ENCODE data around the gene PELI2. TPM values are rescaled to one million over a fixed set of nuclear protein-coding genes. Genes with fewer than 3 reads are reported as not detected.

The PELI2 gene
- total and polyA plus RNA-seq, 3 donors from 2014 or later: 14.5 to 32.5 (median 27.6) TPM

DNA sequence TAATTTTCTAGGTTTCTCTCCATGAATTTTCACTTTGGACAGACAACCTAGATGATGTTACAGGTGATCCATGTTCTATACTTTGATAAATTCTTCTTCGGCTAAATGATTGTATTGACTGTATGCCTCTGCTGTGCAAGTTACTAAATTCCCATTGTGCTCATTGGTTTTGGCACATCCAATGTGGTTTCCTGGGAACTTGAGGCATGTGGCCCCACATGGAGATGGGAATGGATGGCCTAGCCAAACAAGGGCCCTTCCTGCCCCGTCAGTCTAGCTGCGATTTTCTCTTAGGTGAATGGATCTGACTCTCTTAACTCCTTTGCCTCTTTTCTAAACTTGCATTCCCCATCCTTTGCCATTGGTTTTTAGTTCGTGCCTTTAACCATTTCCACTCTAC, 186.2 kb downstream of the PELI2 start:
- Histone ChIP-seq H3K27me3 (no peaks in the 10 kb centered on the region), H3K9me3 (no peaks in the 10 kb centered on the region), H3K36me3 (ENCODE audit: low read depth, missing control alignments) (no peaks in the 10 kb centered on the region), H3K4me1 (peaks cover under 1% of the 10 kb centered on the region), H3K27ac (no peak overlapping the region), H3K4me3 (no peak overlapping the region)
- intact Hi-C loops (cut with DNase I; ENCODE audit: low total_unique reads): no loop called here
- TF ChIP-seq, protein P1, sequence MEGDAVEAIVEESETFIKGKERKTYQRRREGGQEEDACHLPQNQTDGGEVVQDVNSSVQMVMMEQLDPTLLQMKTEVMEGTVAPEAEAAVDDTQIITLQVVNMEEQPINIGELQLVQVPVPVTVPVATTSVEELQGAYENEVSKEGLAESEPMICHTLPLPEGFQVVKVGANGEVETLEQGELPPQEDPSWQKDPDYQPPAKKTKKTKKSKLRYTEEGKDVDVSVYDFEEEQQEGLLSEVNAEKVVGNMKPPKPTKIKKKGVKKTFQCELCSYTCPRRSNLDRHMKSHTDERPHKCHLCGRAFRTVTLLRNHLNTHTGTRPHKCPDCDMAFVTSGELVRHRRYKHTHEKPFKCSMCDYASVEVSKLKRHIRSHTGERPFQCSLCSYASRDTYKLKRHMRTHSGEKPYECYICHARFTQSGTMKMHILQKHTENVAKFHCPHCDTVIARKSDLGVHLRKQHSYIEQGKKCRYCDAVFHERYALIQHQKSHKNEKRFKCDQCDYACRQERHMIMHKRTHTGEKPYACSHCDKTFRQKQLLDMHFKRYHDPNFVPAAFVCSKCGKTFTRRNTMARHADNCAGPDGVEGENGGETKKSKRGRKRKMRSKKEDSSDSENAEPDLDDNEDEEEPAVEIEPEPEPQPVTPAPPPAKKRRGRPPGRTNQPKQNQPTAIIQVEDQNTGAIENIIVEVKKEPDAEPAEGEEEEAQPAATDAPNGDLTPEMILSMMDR (IDR thresholded peaks at IDR 0.05): no peak
- TF ChIP-seq POLR2A (IDR thresholded peaks at IDR 0.05): no peak
- DNase-seq: no peak
- 97 to 100% methylated on average over 4 of the region's 4 CpGs for WGBS, 2 donors

DNA sequence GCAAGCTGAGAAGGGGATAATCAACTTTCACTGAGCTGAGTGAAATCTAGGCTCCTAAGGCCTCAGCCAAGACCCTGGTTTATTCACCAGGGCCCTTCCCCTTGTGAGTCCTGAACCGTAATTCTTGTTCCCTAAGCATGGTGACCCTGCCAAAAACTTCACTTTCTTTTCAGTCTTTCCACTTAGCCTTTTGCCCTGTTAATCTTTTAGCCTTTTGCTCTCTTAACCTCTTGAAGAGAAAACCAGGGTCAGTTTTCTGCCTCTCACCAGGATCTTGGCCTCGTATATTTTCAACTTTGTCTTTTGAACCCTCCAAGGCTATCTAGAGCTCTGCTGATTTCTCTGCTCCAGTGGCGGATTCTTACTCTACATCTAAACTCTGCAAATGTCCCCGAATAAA, 191.0 kb downstream of the PELI2 start:
- Histone ChIP-seq H3K27me3 (no peaks in the 10 kb centered on the region), H3K27ac (no peak overlapping the region), H3K9me3 (no peaks in the 10 kb centered on the region), H3K4me3 (no peak overlapping the region), H3K36me3 (ENCODE audit: low read depth, missing control alignments) (no peaks in the 10 kb centered on the region), H3K4me1 (peaks cover 19% of the 10 kb centered on the region)
- intact Hi-C loops (cut with DNase I; ENCODE audit: low total_unique reads): no loop called here
- TF ChIP-seq, protein P1 (IDR thresholded peaks at IDR 0.05): no peak
- TF ChIP-seq POLR2A (IDR thresholded peaks at IDR 0.05): no peak
- 64 to 68% methylated on average over 4 of the region's 4 CpGs for WGBS, 2 donors
- DNase-seq: no peak

DNA sequence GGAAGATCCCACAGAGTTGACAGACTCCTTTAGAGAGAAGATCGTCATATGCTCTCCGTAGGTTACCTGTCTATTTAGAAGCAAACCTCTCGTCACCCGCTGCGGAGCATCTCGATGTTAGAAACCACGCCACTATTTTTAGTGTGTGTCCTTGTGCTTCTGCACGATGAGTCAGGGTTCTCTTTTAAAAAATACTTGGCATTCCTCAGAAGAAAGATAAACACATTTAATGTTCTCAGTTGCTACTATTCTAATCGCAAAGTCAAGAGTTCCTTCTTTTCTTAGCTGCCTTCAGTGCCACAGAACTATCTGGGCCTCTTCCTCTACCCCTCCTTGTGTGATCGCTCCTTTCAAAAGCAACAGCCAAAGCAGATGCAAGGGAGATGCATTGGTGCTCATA, 192.4 kb downstream of the PELI2 start:
- no peak for TF ChIP-seq POLR2A (IDR thresholded peaks at IDR 0.05)
- TF ChIP-seq, protein P1 (IDR thresholded peaks at IDR 0.05): no peak
- H3K9me3 ChIP-seq: no peaks in the 10 kb centered on the region
- intact Hi-C loops (cut with DNase I; ENCODE audit: low total_unique reads): no loop called here
- H3K36me3 ChIP-seq (ENCODE audit: low read depth, missing control alignments): no peaks in the 10 kb centered on the region
- H3K4me3 ChIP-seq: no peak overlapping the region
- DNase-seq: peak; percentile 23
- peaks cover 19% of the 10 kb centered on the region for H3K4me1 ChIP-seq
- WGBS, 2 donors: 30 to 40% methylated on average over 10 of the region's 10 CpGs
- peak overlapping the region in 1 of 2 donors; percentile 29 for H3K27ac ChIP-seq
- H3K27me3 ChIP-seq: no peaks in the 10 kb centered on the region

DNA sequence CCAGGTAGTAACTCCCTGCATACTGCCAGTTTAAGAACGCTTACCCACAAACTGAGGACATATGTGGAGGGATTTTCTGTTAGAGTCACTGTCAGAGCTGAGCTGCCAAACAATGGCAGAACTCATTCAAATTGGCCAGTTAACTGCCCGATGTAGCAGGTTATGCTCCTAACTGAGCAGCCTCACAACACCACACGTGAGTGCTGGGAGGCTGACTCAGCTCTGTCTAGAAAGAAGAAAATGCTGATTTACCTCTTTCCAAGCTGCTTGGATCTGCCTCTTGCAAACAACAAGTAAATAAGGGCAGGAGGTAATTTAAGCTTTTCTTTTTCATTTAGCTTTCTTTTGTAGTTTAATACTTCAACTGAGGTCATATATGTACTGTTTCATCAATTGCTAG, 195.6 kb downstream of the PELI2 start:
- H3K27ac ChIP-seq: no peak overlapping the region
- H3K36me3 ChIP-seq (ENCODE audit: low read depth, missing control alignments): no peaks in the 10 kb centered on the region
- no peak for DNase-seq
- 88 to 89% methylated on average over 3 of the region's 3 CpGs for whole genome bisulfite sequencing, 2 donors
- no peak for TF ChIP-seq POLR2A (IDR thresholded peaks at IDR 0.05)
- TF ChIP-seq, protein P1 (IDR thresholded peaks at IDR 0.05): no peak
- intact Hi-C loops (cut with DNase I; ENCODE audit: low total_unique reads): no loop called here
- peaks cover 19% of the 10 kb centered on the region for H3K4me1 ChIP-seq
- no peaks in the 10 kb centered on the region for H3K27me3 ChIP-seq
- H3K4me3 ChIP-seq: no peak overlapping the region
- H3K9me3 ChIP-seq: no peaks in the 10 kb centered on the region

DNA sequence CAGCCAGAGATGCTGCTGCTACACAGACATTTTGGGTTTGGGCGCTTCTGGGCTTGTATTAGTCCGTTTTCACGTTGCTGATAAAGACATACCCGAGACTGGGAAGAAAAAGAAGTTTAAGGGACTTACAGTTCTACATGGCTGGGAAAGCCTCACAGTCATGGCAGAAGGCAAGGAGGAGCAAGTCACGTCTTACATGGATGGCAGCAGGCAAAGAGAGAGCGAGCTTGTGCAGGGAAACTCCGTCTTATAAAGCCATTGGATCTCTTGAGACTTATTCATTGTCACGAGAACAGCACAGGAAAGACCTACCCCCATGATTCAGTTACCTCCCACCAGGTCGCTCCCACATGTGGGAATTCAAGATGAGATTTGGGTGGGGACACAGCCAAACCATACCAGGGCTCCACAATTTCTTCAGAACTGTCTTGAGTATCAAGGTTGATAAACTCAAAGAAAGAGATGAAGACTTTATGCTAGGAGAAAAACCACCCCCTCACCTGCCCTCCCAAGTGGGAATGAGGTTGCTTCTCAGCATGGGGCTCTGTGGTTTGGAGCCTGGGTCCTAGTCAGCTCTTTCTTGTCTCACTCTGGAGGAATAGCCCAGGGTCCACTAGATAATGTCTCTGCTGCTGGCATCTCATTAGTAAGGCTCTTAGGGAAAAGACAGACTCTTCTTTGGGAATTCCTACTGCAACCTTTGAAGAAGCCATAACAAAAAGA, 200.3 kb downstream of the PELI2 start:
- H3K27ac ChIP-seq: no peak overlapping the region
- no peaks in the 10 kb centered on the region for H3K27me3 ChIP-seq
- TF ChIP-seq POLR2A (IDR thresholded peaks at IDR 0.05): no peak
- TF ChIP-seq, protein P1 (IDR thresholded peaks at IDR 0.05): no peak
- no peak for DNase-seq
- WGBS, 2 donors: 88 to 92% methylated on average over 9 of the region's 9 CpGs
- no peaks in the 10 kb centered on the region for H3K4me1 ChIP-seq
- H3K36me3 ChIP-seq (ENCODE audit: low read depth, missing control alignments): no peaks in the 10 kb centered on the region
- no peak overlapping the region for H3K4me3 ChIP-seq
- intact Hi-C loops (cut with DNase I; ENCODE audit: low total_unique reads): no loop called here
- H3K9me3 ChIP-seq: no peaks in the 10 kb centered on the region

Data from testis (tissue), 3 donors.